Liver (tissue), 3 donors: ENCODE measurements around the gene PPFIA2.

Source experiments
- ATF3 ChIP-seq: IDR thresholded peaks from 2 replicates; pipeline ENCODE4 v1.6.1; 2016; ENCODE audit warnings: antibody characterized with exemption
- CTCF ChIP-seq: fragments of 150-350 bp; IDR thresholded peaks from 2 replicates; pipeline ENCODE4 v1.5.1; 2017; ENCODE audit warnings: improper control_type of control experiment, low read depth, low read length; ENCODE audit not compliant: missing input control
- EGR1 ChIP-seq, 2 donors: IDR thresholded peaks; 2 replicates each; pipeline ENCODE4 v1.6.1; 2016 to 2018; ENCODE audit warnings: antibody characterized with exemption in 2 of 2, low read depth in 2 of 2
- MAX ChIP-seq: IDR thresholded peaks from 2 replicates; pipeline ENCODE4 v1.6.1; 2016; ENCODE audit warnings: antibody characterized with exemption
- REST ChIP-seq: IDR thresholded peaks from 2 replicates; pipeline ENCODE4 v1.6.1; 2016; ENCODE audit warnings: antibody characterized with exemption, mild to moderate bottlenecking
- SP1 ChIP-seq: IDR thresholded peaks from 2 replicates; pipeline ENCODE4 v1.6.1; 2018; ENCODE audit warnings: antibody characterized with exemption, mild to moderate bottlenecking
- YY1 ChIP-seq: IDR thresholded peaks from 2 replicates; pipeline ENCODE4 v1.6.1; 2016; ENCODE audit warnings: antibody characterized with exemption, mild to moderate bottlenecking
- donor health status: healthy.
- donor health status: healthy.

GRCh38 chr12:81375969-81376368, 383.2 kb downstream of the PPFIA2 start:
- TF ChIP-seq ATF3 (no peak), CTCF (no peak), SP1 (no peak), YY1 (no peak), REST (no peak), EGR1 (IDR thresholded peaks at IDR 0.05; ENCODE audit: low read depth in 2 of 2) (no peak), MAX (no peak)
